ENCODE data around the gene ADPRHL1. TPM values are rescaled to one million over a fixed set of nuclear protein-coding genes. Genes with fewer than 3 reads are reported as not detected.

The ADPRHL1 gene
- total and polyA plus RNA-seq, 5 donors from 2014 or later, result 0.24 to 0.64 (median 0.56) TPM; not detected in 1

GRCh38 chr13:113410472-113411201 lies 42.7 kb downstream of the ADPRHL1 start:
- Mint-ChIP-seq H3K4me3 (no peak overlapping the region), H3K36me3 (no peaks in the 10 kb centered on the region), H3K4me1 (no peaks in the 10 kb centered on the region), H3K9me3 (peaks cover 0 to 2% (median 0%) of the 10 kb centered on the region in 7 donors), H3K27ac (no peak overlapping the region), H3K27me3 (no peaks in the 10 kb centered on the region)
- no peak overlapping the region for H3K27ac ChIP-seq (ENCODE audit: insufficient read depth, low read length, poor library complexity, severe bottlenecking)
- no peaks in the 10 kb centered on the region for H3K4me1 ChIP-seq (ENCODE audit: control insufficient read depth, insufficient read depth, low read length, poor library complexity, severe bottlenecking)
- DNase-seq, result no peak
- no peaks in the 10 kb centered on the region for H3K27me3 ChIP-seq (ENCODE audit: control insufficient read depth, insufficient read depth, low read length)
- no peak overlapping the region for H3K4me3 ChIP-seq (ENCODE audit: low read depth, low read length)
- H3K9me3 ChIP-seq (ENCODE audit: control insufficient read depth in 2 of 2, low read length in 2 of 2), result no peaks in the 10 kb centered on the region
- no peaks in the 10 kb centered on the region for H3K36me3 ChIP-seq (ENCODE audit: control insufficient read depth, insufficient read depth, low read length)
- no peak for ATAC-seq (ENCODE audit: low read depth in 2 of 2)

GRCh38 chr13:113408562-113408961 lies 44.7 kb downstream of the ADPRHL1 start:
- Mint-ChIP-seq H3K36me3 (no peaks in the 10 kb centered on the region), H3K9me3 (peaks cover 0 to 2% (median 0%) of the 10 kb centered on the region in 7 donors), H3K27ac (no peak overlapping the region), H3K4me1 (no peaks in the 10 kb centered on the region), H3K27me3 (no peaks in the 10 kb centered on the region), H3K4me3 (no peak overlapping the region)
- DNase-seq (no peak), ATAC-seq (ENCODE audit: low read depth in 2 of 2) (no peak)
- Histone ChIP-seq H3K4me3 (ENCODE audit: low read depth, low read length) (no peak overlapping the region), H3K27me3 (ENCODE audit: control insufficient read depth, insufficient read depth, low read length) (no peaks in the 10 kb centered on the region), H3K9me3 (ENCODE audit: control insufficient read depth in 2 of 2, low read length in 2 of 2) (no peaks in the 10 kb centered on the region), H3K4me1 (ENCODE audit: control insufficient read depth, insufficient read depth, low read length, poor library complexity, severe bottlenecking) (no peaks in the 10 kb centered on the region), H3K36me3 (ENCODE audit: control insufficient read depth, insufficient read depth, low read length) (no peaks in the 10 kb centered on the region), H3K27ac (ENCODE audit: insufficient read depth, low read length, poor library complexity, severe bottlenecking) (no peak overlapping the region)

- Histone ChIP-seq H3K36me3 (ENCODE audit: control insufficient read depth, insufficient read depth, low read length) (no peaks in the 10 kb centered on the region), H3K27ac (ENCODE audit: insufficient read depth, low read length, poor library complexity, severe bottlenecking) (no peak overlapping the region), H3K4me1 (ENCODE audit: control insufficient read depth, insufficient read depth, low read length, poor library complexity, severe bottlenecking) (no peaks in the 10 kb centered on the region), H3K4me3 (ENCODE audit: low read depth, low read length) (no peak overlapping the region), H3K27me3 (ENCODE audit: control insufficient read depth, insufficient read depth, low read length) (no peaks in the 10 kb centered on the region), H3K9me3 (ENCODE audit: control insufficient read depth in 2 of 2, low read length in 2 of 2) (no peaks in the 10 kb centered on the region)
- H3K36me3 Mint-ChIP-seq, result no peaks in the 10 kb centered on the region
- H3K27ac Mint-ChIP-seq, result no peak overlapping the region
- ATAC-seq (ENCODE audit: low read depth in 2 of 2), result no peak
- H3K9me3 Mint-ChIP-seq, result peaks cover 0 to 2% (median 0%) of the 10 kb centered on the region in 7 donors
- H3K27me3 Mint-ChIP-seq, result peaks cover 3% of the 10 kb centered on the region
- H3K4me3 Mint-ChIP-seq, result no peak overlapping the region
- DNase-seq, result no peak
- H3K4me1 Mint-ChIP-seq, result no peaks in the 10 kb centered on the region
Measured at GRCh38 chr13:113407531-113408393, 45.5 kb downstream of the ADPRHL1 start.

GRCh38 chr13:113407103-113407530 lies 46.2 kb downstream of the ADPRHL1 start:
- H3K27ac ChIP-seq (ENCODE audit: insufficient read depth, low read length, poor library complexity, severe bottlenecking), result no peak overlapping the region
- DNase-seq (no peak), ATAC-seq (ENCODE audit: low read depth in 2 of 2) (no peak)
- H3K4me3 ChIP-seq (ENCODE audit: low read depth, low read length), result no peak overlapping the region
- no peaks in the 10 kb centered on the region for H3K27me3 ChIP-seq (ENCODE audit: control insufficient read depth, insufficient read depth, low read length)
- no peak overlapping the region for H3K27ac Mint-ChIP-seq
- H3K4me3 Mint-ChIP-seq, result no peak overlapping the region
- peaks cover 0 to 2% (median 0%) of the 10 kb centered on the region in 7 donors for H3K9me3 Mint-ChIP-seq
- no peaks in the 10 kb centered on the region for H3K36me3 Mint-ChIP-seq
- no peaks in the 10 kb centered on the region for H3K9me3 ChIP-seq (ENCODE audit: control insufficient read depth in 2 of 2, low read length in 2 of 2)
- peaks cover 5% of the 10 kb centered on the region for H3K27me3 Mint-ChIP-seq
- no peaks in the 10 kb centered on the region for H3K4me1 Mint-ChIP-seq
- no peaks in the 10 kb centered on the region for H3K4me1 ChIP-seq (ENCODE audit: control insufficient read depth, insufficient read depth, low read length, poor library complexity, severe bottlenecking)
- H3K36me3 ChIP-seq (ENCODE audit: control insufficient read depth, insufficient read depth, low read length), result no peaks in the 10 kb centered on the region

GRCh38 chr13:113406321-113407102 lies 46.8 kb downstream of the ADPRHL1 start:
- H3K4me3 ChIP-seq (ENCODE audit: low read depth, low read length), result no peak overlapping the region
- H3K4me3 Mint-ChIP-seq, result no peak overlapping the region
- H3K36me3 Mint-ChIP-seq, result no peaks in the 10 kb centered on the region
- H3K27me3 Mint-ChIP-seq, result peaks cover 5% of the 10 kb centered on the region
- H3K27ac ChIP-seq (ENCODE audit: insufficient read depth, low read length, poor library complexity, severe bottlenecking), result no peak overlapping the region
- no peak overlapping the region for H3K27ac Mint-ChIP-seq
- H3K27me3 ChIP-seq (ENCODE audit: control insufficient read depth, insufficient read depth, low read length), result no peaks in the 10 kb centered on the region
- ATAC-seq (ENCODE audit: low read depth in 2 of 2) (no peak), DNase-seq (no peak)
- H3K4me1 ChIP-seq (ENCODE audit: control insufficient read depth, insufficient read depth, low read length, poor library complexity, severe bottlenecking), result no peaks in the 10 kb centered on the region
- no peaks in the 10 kb centered on the region for H3K9me3 ChIP-seq (ENCODE audit: control insufficient read depth in 2 of 2, low read length in 2 of 2)
- no peaks in the 10 kb centered on the region for H3K4me1 Mint-ChIP-seq
- H3K9me3 Mint-ChIP-seq, result peaks cover 0 to 2% (median 0%) of the 10 kb centered on the region in 7 donors
- H3K36me3 ChIP-seq (ENCODE audit: control insufficient read depth, insufficient read depth, low read length), result no peaks in the 10 kb centered on the region

- no peaks in the 10 kb centered on the region for H3K4me1 Mint-ChIP-seq
- H3K27ac ChIP-seq (ENCODE audit: insufficient read depth, low read length, poor library complexity, severe bottlenecking), result no peak overlapping the region
- no peaks in the 10 kb centered on the region for H3K27me3 ChIP-seq (ENCODE audit: control insufficient read depth, insufficient read depth, low read length)
- H3K27ac Mint-ChIP-seq, result no peak overlapping the region
- no peaks in the 10 kb centered on the region for H3K9me3 ChIP-seq (ENCODE audit: control insufficient read depth in 2 of 2, low read length in 2 of 2)
- H3K4me3 ChIP-seq (ENCODE audit: low read depth, low read length), result no peak overlapping the region
- H3K27me3 Mint-ChIP-seq, result peaks cover 5% of the 10 kb centered on the region
- H3K36me3 ChIP-seq (ENCODE audit: control insufficient read depth, insufficient read depth, low read length), result no peaks in the 10 kb centered on the region
- H3K9me3 Mint-ChIP-seq, result no peaks in the 10 kb centered on the region
- ATAC-seq (ENCODE audit: low read depth in 2 of 2) (no peak), DNase-seq (no peak)
- no peaks in the 10 kb centered on the region for H3K36me3 Mint-ChIP-seq
- H3K4me3 Mint-ChIP-seq, result no peak overlapping the region
- H3K4me1 ChIP-seq (ENCODE audit: control insufficient read depth, insufficient read depth, low read length, poor library complexity, severe bottlenecking), result no peaks in the 10 kb centered on the region
Measured at GRCh38 chr13:113405481-113406300, 47.6 kb downstream of the ADPRHL1 start.

Measured in CD4-positive, CD25-positive, alpha-beta regulatory T cell (primary cell).